Measurements from ENCODE around the gene G6PC1. TPM values are rescaled to one million over a fixed set of nuclear protein-coding genes. Genes with fewer than 3 reads are reported as not detected.

G6PC1 gene
- total RNA-seq, 1 experiment from 2014 or later: not detected

DNA sequence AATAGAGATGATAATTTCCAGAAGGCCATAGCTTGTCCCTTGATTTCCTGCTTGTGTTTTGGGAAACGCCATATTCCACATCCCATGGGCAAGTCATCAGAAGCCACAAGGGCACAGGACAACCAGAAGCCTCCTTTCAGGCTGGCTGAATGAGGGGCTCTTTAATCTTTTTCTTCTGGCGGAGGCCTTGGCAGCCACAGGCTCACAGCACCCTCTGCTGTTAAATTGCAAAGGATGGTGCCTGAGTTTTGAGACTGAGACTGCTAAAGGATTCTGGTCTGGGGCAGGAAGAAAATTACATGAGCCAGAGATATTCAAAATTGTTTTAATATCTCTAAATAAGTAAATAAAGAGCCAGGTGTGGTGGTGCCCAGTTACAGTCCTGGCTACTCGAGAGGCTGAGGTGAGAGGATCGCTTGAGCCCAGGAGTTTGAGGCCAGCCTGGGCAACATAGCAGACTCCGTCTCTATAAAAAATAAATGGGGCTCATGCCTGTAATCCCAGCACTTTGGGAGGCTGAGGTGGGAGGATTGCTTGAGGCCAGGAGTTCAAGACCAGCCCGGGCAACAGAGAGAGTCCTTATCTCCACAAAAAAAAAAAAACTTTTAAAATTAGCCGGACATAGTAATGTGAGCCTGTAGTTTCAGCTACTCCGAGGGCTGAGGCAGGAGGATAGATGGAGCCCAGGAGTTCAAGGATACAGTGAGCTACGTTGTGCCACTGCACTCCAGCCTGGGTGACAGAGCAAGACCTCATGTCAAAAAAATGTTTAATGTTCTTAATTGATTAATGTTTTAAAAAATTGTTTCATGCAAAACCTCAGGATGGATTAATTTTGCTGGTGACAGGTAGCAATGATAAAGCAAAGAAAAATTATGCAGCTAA, 37.4 kb downstream of the G6PC1 start:
- POLR2A ChIA-PET: no interaction called here
- H3K9me3 Mint-ChIP-seq (ENCODE audit: unreplicated experiment): no peaks in the 10 kb centered on the region
- intact Hi-C loops (cut with micrococcal nuclease; ENCODE audit: unreplicated experiment): loop anchor here (1.0 kb wide), 2 partner anchors 95 to 217 kb away; no protein-coding TSS in a partner anchor

DNA sequence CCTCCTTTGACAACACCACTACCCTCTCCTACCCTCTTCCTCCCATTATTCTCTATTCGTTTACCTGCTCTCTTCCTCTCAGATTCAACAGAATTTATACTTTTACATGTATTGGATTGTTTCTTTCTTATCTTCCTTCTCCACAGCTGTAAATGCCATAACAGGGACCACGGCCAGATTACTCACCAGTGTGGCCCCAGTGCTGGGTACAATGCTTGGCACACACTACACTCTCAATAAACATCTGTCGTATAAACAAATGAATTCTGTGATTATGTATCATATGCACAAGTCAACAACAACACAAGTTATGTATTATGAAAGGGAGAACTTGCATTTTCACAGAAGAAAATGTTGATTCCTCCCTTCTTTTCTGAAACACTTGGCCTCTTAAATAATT, 43.6 kb downstream of the G6PC1 start:
- POLR2A ChIA-PET: no interaction called here
- CTCF ChIA-PET: no interaction called here
- BruUV-seq (replicated peaks): no TSS peak

More for the DNA sequence above, 37.4 kb downstream of the G6PC1 start:
- CTCF ChIA-PET: interaction anchor here (0.6 to 1.5 kb wide), 9 partner anchors 9 to 657 kb away, joined by 3 to 7 read pairs (median 4); partner anchors contain the start of gene RPL27
- H3K4me3 Mint-ChIP-seq (ENCODE audit: unreplicated experiment): no peak overlapping the region
- H3K4me1 Mint-ChIP-seq (ENCODE audit: low read depth, unreplicated experiment): no peaks in the 10 kb centered on the region
- TF ChIP-seq, protein P1, sequence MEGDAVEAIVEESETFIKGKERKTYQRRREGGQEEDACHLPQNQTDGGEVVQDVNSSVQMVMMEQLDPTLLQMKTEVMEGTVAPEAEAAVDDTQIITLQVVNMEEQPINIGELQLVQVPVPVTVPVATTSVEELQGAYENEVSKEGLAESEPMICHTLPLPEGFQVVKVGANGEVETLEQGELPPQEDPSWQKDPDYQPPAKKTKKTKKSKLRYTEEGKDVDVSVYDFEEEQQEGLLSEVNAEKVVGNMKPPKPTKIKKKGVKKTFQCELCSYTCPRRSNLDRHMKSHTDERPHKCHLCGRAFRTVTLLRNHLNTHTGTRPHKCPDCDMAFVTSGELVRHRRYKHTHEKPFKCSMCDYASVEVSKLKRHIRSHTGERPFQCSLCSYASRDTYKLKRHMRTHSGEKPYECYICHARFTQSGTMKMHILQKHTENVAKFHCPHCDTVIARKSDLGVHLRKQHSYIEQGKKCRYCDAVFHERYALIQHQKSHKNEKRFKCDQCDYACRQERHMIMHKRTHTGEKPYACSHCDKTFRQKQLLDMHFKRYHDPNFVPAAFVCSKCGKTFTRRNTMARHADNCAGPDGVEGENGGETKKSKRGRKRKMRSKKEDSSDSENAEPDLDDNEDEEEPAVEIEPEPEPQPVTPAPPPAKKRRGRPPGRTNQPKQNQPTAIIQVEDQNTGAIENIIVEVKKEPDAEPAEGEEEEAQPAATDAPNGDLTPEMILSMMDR (IDR thresholded peaks at IDR 0.05; ENCODE audit: insufficient read depth in 1 of 2, low read depth in 1 of 2, low read length in 1 of 2, severe bottlenecking in 1 of 2, unreplicated experiment in 1 of 2): peak; percentile 75 to 81
- no peak overlapping the region for H3K27ac Mint-ChIP-seq (ENCODE audit: unreplicated experiment)
- no peaks in the 10 kb centered on the region for H3K36me3 Mint-ChIP-seq (ENCODE audit: insufficient read depth, unreplicated experiment)
- Histone ChIP-seq H3K27me3 (replicated peaks; ENCODE audit: control insufficient read depth, insufficient read depth, low read length) (no peaks in the 10 kb centered on the region), H3K4me1 (no peaks in the 10 kb centered on the region), H3K36me3 (ENCODE audit: control insufficient read depth, insufficient read depth, low read length) (no peaks in the 10 kb centered on the region), H3K9me3 (no peaks in the 10 kb centered on the region), H3K4me3 (ENCODE audit: low read depth, low read length) (no peak overlapping the region)
- H3K27me3 Mint-ChIP-seq (ENCODE audit: insufficient read depth, unreplicated experiment): peaks cover 5% of the 10 kb centered on the region
- DNase-seq: peak; percentile 65 to 72
- no TSS peak for BruUV-seq (replicated peaks)

GRCh38 chr17:42946812-42947211, 46.2 kb downstream of the G6PC1 start:
- Histone ChIP-seq H3K4me1 (no peaks in the 10 kb centered on the region), H3K4me3 (ENCODE audit: low read depth, low read length) (no peak overlapping the region), H3K27me3 (replicated peaks; ENCODE audit: control insufficient read depth, insufficient read depth, low read length) (no peaks in the 10 kb centered on the region), H3K36me3 (ENCODE audit: control insufficient read depth, insufficient read depth, low read length) (no peaks in the 10 kb centered on the region; the same call in 1 of the 2 replicates), H3K9me3 (no peaks in the 10 kb centered on the region)
- intact Hi-C loops (cut with micrococcal nuclease; ENCODE audit: unreplicated experiment): no loop called here
- no peak overlapping the region for H3K27ac Mint-ChIP-seq (ENCODE audit: unreplicated experiment)
- peaks cover 25% of the 10 kb centered on the region for H3K36me3 Mint-ChIP-seq (ENCODE audit: insufficient read depth, unreplicated experiment)
- ChIA-PET CTCF (interaction anchor here (0.6 kb wide), 1 partner anchor 128 kb away, joined by 3 read pairs; no protein-coding TSS in a partner anchor), POLR2A (no interaction called here)
- DNase-seq: no peak
- H3K27me3 Mint-ChIP-seq (ENCODE audit: insufficient read depth, unreplicated experiment): no peaks in the 10 kb centered on the region
- H3K9me3 Mint-ChIP-seq (ENCODE audit: unreplicated experiment): no peaks in the 10 kb centered on the region
- TF ChIP-seq, protein P1 (IDR thresholded peaks at IDR 0.05; ENCODE audit: insufficient read depth in 1 of 2, low read depth in 1 of 2, low read length in 1 of 2, severe bottlenecking in 1 of 2, unreplicated experiment in 1 of 2): no peak
- no TSS peak for BruUV-seq (replicated peaks)
- H3K4me3 Mint-ChIP-seq (ENCODE audit: unreplicated experiment): no peak overlapping the region
- no peaks in the 10 kb centered on the region for H3K4me1 Mint-ChIP-seq (ENCODE audit: low read depth, unreplicated experiment)

More for the DNA sequence above, 43.6 kb downstream of the G6PC1 start:
- H3K27ac Mint-ChIP-seq (ENCODE audit: unreplicated experiment): no peak overlapping the region
- H3K9me3 Mint-ChIP-seq (ENCODE audit: unreplicated experiment): no peaks in the 10 kb centered on the region
- intact Hi-C loops (cut with micrococcal nuclease; ENCODE audit: unreplicated experiment): no loop called here
- no peaks in the 10 kb centered on the region for H3K4me1 Mint-ChIP-seq (ENCODE audit: low read depth, unreplicated experiment)
- TF ChIP-seq, protein P1 (IDR thresholded peaks at IDR 0.05; ENCODE audit: insufficient read depth in 1 of 2, low read depth in 1 of 2, low read length in 1 of 2, severe bottlenecking in 1 of 2, unreplicated experiment in 1 of 2): no peak
- DNase-seq: no peak
- H3K4me3 ChIP-seq (ENCODE audit: low read depth, low read length): no peak overlapping the region
- no peaks in the 10 kb centered on the region for H3K27me3 ChIP-seq (replicated peaks; ENCODE audit: control insufficient read depth, insufficient read depth, low read length)
- H3K9me3 ChIP-seq: no peaks in the 10 kb centered on the region
- no peak overlapping the region for H3K4me3 Mint-ChIP-seq (ENCODE audit: unreplicated experiment)
- H3K27me3 Mint-ChIP-seq (ENCODE audit: insufficient read depth, unreplicated experiment): no peaks in the 10 kb centered on the region
- H3K36me3 Mint-ChIP-seq (ENCODE audit: insufficient read depth, unreplicated experiment): peaks cover 7% of the 10 kb centered on the region
- no peaks in the 10 kb centered on the region for H3K36me3 ChIP-seq (ENCODE audit: control insufficient read depth, insufficient read depth, low read length)
- no peaks in the 10 kb centered on the region for H3K4me1 ChIP-seq
